Measurements from ENCODE around the gene TRPV4.

Gene TRPV4

DNA sequence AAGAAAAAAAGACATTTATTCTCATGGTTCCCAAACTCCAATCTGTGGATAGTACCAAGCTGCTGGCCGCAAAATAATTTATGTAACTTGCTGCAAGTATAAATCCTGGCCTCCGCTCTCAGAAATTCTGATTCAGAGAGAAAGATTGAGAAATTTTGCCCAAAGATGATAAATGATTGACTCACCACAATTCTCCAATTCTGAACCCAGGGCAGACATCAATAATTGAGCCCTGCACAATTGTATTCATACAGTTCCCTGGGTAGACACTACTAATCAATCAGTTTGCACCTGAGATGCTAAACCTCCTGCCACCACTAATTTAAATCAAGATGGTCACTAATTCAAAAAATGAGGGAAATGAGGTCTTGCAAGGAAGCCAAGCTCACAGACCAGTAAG is 38.2 kb downstream of the TRPV4 start:
- Histone ChIP-seq H3K79me2 (ENCODE audit: insufficient read depth, low read depth) (no peaks in the 10 kb centered on the region), H3K4me1 (ENCODE audit: low read depth, poor library complexity, severe bottlenecking) (no peaks in the 10 kb centered on the region), H3K27me3 (ENCODE audit: insufficient read depth, low read depth) (no peaks in the 10 kb centered on the region; the same call in 1 of the 2 replicates), H3K9ac (no peak overlapping the region), H4K20me1 (ENCODE audit: insufficient read depth) (no peaks in the 10 kb centered on the region), H3K27ac (no peak overlapping the region), H3K4me2 (no peak overlapping the region), H2AFZ (ENCODE audit: low read depth) (no peak overlapping the region), H3K4me3 (IDR thresholded peaks at IDR 0.05; ENCODE audit: insufficient read depth, low read depth, low read length) (no peak overlapping the region), H3K36me3 (ENCODE audit: insufficient read depth) (no peaks in the 10 kb centered on the region)
- TF ChIP-seq, protein P1, sequence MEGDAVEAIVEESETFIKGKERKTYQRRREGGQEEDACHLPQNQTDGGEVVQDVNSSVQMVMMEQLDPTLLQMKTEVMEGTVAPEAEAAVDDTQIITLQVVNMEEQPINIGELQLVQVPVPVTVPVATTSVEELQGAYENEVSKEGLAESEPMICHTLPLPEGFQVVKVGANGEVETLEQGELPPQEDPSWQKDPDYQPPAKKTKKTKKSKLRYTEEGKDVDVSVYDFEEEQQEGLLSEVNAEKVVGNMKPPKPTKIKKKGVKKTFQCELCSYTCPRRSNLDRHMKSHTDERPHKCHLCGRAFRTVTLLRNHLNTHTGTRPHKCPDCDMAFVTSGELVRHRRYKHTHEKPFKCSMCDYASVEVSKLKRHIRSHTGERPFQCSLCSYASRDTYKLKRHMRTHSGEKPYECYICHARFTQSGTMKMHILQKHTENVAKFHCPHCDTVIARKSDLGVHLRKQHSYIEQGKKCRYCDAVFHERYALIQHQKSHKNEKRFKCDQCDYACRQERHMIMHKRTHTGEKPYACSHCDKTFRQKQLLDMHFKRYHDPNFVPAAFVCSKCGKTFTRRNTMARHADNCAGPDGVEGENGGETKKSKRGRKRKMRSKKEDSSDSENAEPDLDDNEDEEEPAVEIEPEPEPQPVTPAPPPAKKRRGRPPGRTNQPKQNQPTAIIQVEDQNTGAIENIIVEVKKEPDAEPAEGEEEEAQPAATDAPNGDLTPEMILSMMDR (conservative IDR thresholded peaks at IDR 0.05; ENCODE audit: low read depth, low read length): no peak

DNA sequence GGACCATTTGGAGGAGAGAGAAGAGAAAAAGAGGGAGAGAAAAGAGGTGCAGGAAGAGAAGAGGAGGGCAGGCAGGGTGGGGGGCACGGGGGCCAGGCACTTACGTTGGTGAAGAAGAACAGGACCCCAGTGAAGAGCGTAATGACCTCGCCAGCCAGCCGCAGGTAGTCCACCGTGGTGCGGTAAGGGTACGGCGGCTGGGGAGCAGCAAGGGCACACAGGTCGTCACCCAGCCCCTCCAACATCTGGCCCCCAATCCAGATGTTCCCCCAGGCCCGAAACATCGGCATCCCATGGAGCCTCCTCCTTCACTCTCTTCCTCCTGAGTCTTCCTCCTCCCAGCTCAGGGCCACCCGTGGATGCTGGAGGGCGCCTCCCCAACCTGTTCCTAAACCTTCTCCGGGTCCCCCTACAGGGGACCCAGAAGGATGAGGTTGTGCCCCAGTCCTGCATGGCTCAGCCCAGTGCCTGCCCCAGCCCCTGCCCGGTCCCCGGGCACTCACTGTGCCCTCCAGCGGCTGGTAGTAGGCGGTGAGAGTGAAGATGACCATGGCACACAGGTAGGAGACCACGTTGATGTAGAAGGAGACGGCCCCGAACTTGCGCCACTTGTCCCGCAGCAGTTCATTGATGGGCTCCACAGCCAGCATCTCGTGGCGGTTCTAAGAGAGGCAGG is 39.2 kb downstream of the TRPV4 start:
- Histone ChIP-seq H3K9ac (no peak overlapping the region), H2AFZ (ENCODE audit: low read depth) (no peak overlapping the region), H3K4me2 (no peak overlapping the region), H4K20me1 (ENCODE audit: insufficient read depth) (no peaks in the 10 kb centered on the region), H3K27me3 (ENCODE audit: insufficient read depth, low read depth) (no peaks in the 10 kb centered on the region; the same call in 1 of the 2 replicates), H3K4me3 (IDR thresholded peaks at IDR 0.05; ENCODE audit: insufficient read depth, low read depth, low read length) (no peak overlapping the region), H3K4me1 (ENCODE audit: low read depth, poor library complexity, severe bottlenecking) (no peaks in the 10 kb centered on the region), H3K27ac (no peak overlapping the region), H3K36me3 (ENCODE audit: insufficient read depth) (no peaks in the 10 kb centered on the region), H3K79me2 (ENCODE audit: insufficient read depth, low read depth) (no peaks in the 10 kb centered on the region)
- TF ChIP-seq, protein P1 (conservative IDR thresholded peaks at IDR 0.05; ENCODE audit: low read depth, low read length): no peak

DNA sequence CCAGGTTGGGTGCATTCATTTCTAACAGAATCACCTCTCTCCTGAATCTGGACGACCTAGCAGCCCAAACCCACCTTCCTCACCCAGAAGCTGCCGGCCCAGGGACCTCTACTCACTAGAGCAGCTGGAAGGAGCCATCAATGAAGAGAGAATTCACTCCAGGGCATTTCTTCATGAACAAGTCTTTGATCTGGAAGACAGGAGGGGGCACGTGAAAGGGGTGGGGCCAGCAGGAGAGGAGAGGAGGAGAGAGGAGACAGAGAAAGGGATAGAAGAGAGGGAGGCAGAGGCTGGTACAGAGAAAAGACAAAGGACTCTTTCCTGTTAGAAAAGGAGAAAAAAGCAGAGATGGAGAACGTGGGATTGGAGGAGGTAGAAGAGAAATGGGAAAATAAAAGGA is 39.8 kb downstream of the TRPV4 start:
- Histone ChIP-seq H3K4me2 (no peak overlapping the region), H3K27ac (no peak overlapping the region), H3K27me3 (ENCODE audit: insufficient read depth, low read depth) (no peaks in the 10 kb centered on the region; the same call in 1 of the 2 replicates), H4K20me1 (ENCODE audit: insufficient read depth) (no peaks in the 10 kb centered on the region), H3K9ac (no peak overlapping the region), H3K36me3 (ENCODE audit: insufficient read depth) (no peaks in the 10 kb centered on the region), H3K4me3 (IDR thresholded peaks at IDR 0.05; ENCODE audit: insufficient read depth, low read depth, low read length) (no peak overlapping the region), H3K4me1 (ENCODE audit: low read depth, poor library complexity, severe bottlenecking) (no peaks in the 10 kb centered on the region), H2AFZ (ENCODE audit: low read depth) (no peak overlapping the region), H3K79me2 (ENCODE audit: insufficient read depth, low read depth) (no peaks in the 10 kb centered on the region)
- TF ChIP-seq, protein P1 (conservative IDR thresholded peaks at IDR 0.05; ENCODE audit: low read depth, low read length): no peak

DNA sequence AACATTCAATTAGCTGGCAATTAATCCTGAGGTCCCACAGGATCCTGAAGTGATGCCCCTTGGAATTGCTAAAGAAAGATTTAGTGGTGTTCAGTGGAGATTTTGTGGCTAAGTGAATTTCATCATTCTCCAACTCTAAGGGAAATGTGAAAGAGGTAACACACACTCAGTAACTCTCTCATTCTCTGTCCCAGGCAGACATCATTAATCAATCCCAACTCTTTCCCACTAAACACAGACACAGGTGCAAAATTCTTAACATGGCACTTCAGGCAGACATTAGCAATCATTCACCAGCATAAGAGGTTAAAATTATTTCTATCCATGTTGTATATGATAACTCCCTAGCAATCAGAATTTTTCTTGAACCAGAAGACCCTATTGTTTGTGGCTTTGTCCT is 40.2 kb downstream of the TRPV4 start:
- Histone ChIP-seq H4K20me1 (ENCODE audit: insufficient read depth) (no peaks in the 10 kb centered on the region), H3K36me3 (ENCODE audit: insufficient read depth) (no peaks in the 10 kb centered on the region), H3K27ac (no peak overlapping the region), H3K4me3 (IDR thresholded peaks at IDR 0.05; ENCODE audit: insufficient read depth, low read depth, low read length) (no peak overlapping the region), H3K79me2 (ENCODE audit: insufficient read depth, low read depth) (no peaks in the 10 kb centered on the region), H3K4me1 (ENCODE audit: low read depth, poor library complexity, severe bottlenecking) (no peaks in the 10 kb centered on the region), H3K4me2 (no peak overlapping the region), H2AFZ (ENCODE audit: low read depth) (no peak overlapping the region), H3K9ac (no peak overlapping the region), H3K27me3 (ENCODE audit: insufficient read depth, low read depth) (no peaks in the 10 kb centered on the region; the same call in 1 of the 2 replicates)
- TF ChIP-seq, protein P1 (conservative IDR thresholded peaks at IDR 0.05; ENCODE audit: low read depth, low read length): no peak
